DND-41 (cell line): ENCODE data around the gene PDHA1.

Experiments used
- CTCF ChIP-seq: IDR thresholded peaks from 2 replicates; pipeline ENCODE4 v1.5.1; 2012; ENCODE audit warnings: borderline replicate concordance, low read length, moderate library complexity, mild to moderate bottlenecking; ENCODE audit not compliant: poor library complexity, severe bottlenecking; ENCODE audit errors: extremely low read depth
- EZH2 ChIP-seq: IDR thresholded peaks from 3 replicates; pipeline ENCODE4 v1.6.1; 2012; ENCODE audit warnings: borderline replicate concordance, low read depth, mild to moderate bottlenecking, moderate library complexity, low read length, inconsistent platforms; ENCODE audit not compliant: severe bottlenecking

DNA sequence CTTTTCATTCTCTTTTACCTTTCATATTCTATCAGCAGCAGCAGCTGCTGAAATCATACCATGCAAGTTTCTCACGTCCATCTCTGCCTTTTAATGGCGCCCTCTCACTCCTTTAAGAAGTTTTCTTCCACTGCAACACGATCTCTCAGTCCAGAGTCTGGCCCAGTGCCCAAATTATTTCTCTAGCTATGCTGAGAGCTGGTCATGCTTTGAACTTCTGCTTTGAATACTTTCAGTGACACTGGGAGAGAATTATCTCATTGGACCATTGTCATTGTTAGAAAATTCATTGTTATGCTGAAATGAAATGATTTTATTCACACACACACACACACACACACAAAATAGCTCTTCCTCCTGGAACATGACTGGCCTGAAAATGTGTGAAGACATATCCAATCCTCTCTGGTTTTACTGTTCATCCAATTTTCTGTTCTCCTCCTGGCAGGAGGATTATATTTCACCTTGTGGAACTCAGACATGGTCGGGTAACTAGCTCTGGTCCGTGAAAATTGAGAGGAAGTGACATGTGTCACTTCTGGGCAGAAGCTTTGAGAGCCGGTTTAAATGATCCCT, 1.3 kb upstream of the PDHA1 start:
- TF ChIP-seq CTCF (no peak), EZH2 (no peak)
